GM12801 (cell line): ENCODE measurements around the gene DISC1.

Experiments used
- CTCF ChIP-seq: IDR thresholded peaks from one replicate; pipeline ENCODE4 v1.5.1; 2011; ENCODE audit warnings: control low read depth; ENCODE audit not compliant: insufficient read length; ENCODE audit errors: extremely low read depth

Gene DISC1

GRCh38 chr1:231776010-231776756 is 149.6 kb downstream of the DISC1 start:
- no peak for TF ChIP-seq CTCF

- TF ChIP-seq CTCF: no peak
Measured at GRCh38 chr1:231776757-231777062, 150.1 kb downstream of the DISC1 start.

GRCh38 chr1:231778009-231778719 is 151.6 kb downstream of the DISC1 start:
- TF ChIP-seq CTCF: no peak

- TF ChIP-seq CTCF: no peak
Measured at GRCh38 chr1:231779081-231779480, 152.5 kb downstream of the DISC1 start.

- TF ChIP-seq CTCF: no peak
Measured at GRCh38 chr1:231781892-231782291, 155.3 kb downstream of the DISC1 start.

- TF ChIP-seq CTCF: no peak
Measured at GRCh38 chr1:231786126-231786525, 159.5 kb downstream of the DISC1 start.

- no peak for TF ChIP-seq CTCF
Measured at GRCh38 chr1:231792634-231793033, 166.0 kb downstream of the DISC1 start.
